ENCODE measurements around the gene KCTD17. TPM values are rescaled to one million over a fixed set of nuclear protein-coding genes. Genes with fewer than 3 reads are reported as not detected.
A peak's percentile ranks its signal among the peaks of the same experiment; 100 is the strongest.

Gene KCTD17
- total and polyA plus RNA-seq, 2 of the 13 experiments (the other 11 are each of a cell fraction or from before 2014, with no cell fraction given), result 5.3 to 11.7 TPM

- TF ChIP-seq ZNF576 (CRISPR knock-in tag; IDR thresholded peaks at IDR 0.05) (no peak), HNRNPL (IDR thresholded peaks at IDR 0.05; ENCODE audit: low read depth, low read length) (peak; percentile 79; the same call in 1 of the 2 replicates), MEIS2 (CRISPR knock-in tag; IDR thresholded peaks at IDR 0.05) (peak; percentile 44; the same call in 1 of the 2 replicates), ZNF234 (CRISPR knock-in tag; conservative IDR thresholded peaks at IDR 0.05) (no peak), ZNF343 (CRISPR knock-in tag; IDR thresholded peaks at IDR 0.05) (no peak), ATRX (CRISPR knock-in tag; IDR thresholded peaks at IDR 0.05; ENCODE audit: borderline replicate concordance) (no peak), ZNF382 (CRISPR knock-in tag; IDR thresholded peaks at IDR 0.05; ENCODE audit: borderline replicate concordance) (no peak), HIC2 (CRISPR knock-in tag; IDR thresholded peaks at IDR 0.05; ENCODE audit: low read depth) (no peak), SALL2 (CRISPR knock-in tag; IDR thresholded peaks at IDR 0.05) (no peak; the same call in 1 of the 2 replicates), ZNF468 (CRISPR knock-in tag; IDR thresholded peaks at IDR 0.05) (no peak), ZFP37 (CRISPR knock-in tag; IDR thresholded peaks at IDR 0.05; ENCODE audit: borderline replicate concordance) (no peak), ZNF713 (CRISPR knock-in tag; IDR thresholded peaks at IDR 0.05) (no peak), SYNCRIP (IDR thresholded peaks at IDR 0.05; ENCODE audit: insufficient read depth, low read depth, low read length) (no peak), NR3C1 (CRISPR knock-in tag; IDR thresholded peaks at IDR 0.05) (no peak), ZBTB3 (CRISPR knock-in tag; IDR thresholded peaks at IDR 0.05; ENCODE audit: borderline replicate concordance, low read depth) (no peak), ZFP36 (IDR thresholded peaks at IDR 0.05; ENCODE audit: borderline replicate concordance, low read depth, low read length, partially characterized antibody) (no peak), NFE2L2 (IDR thresholded peaks at IDR 0.05; ENCODE audit: low read length) (no peak), ZNF598 (CRISPR knock-in tag; IDR thresholded peaks at IDR 0.05; ENCODE audit: borderline replicate concordance) (no peak), SP2 (CRISPR knock-in tag; IDR thresholded peaks at IDR 0.05) (no peak), HNRNPLL (IDR thresholded peaks at IDR 0.05; ENCODE audit: low read depth, low read length, poor library complexity, severe bottlenecking) (peak; percentile 41), ZNF547 (CRISPR knock-in tag; IDR thresholded peaks at IDR 0.05) (no peak), CREB3 (CRISPR knock-in tag; IDR thresholded peaks at IDR 0.05) (no peak), TBL1XR1 (IDR thresholded peaks at IDR 0.05; ENCODE audit: borderline replicate concordance, low read length, partially characterized antibody) (no peak)
- TF ChIP-seq, protein P1, sequence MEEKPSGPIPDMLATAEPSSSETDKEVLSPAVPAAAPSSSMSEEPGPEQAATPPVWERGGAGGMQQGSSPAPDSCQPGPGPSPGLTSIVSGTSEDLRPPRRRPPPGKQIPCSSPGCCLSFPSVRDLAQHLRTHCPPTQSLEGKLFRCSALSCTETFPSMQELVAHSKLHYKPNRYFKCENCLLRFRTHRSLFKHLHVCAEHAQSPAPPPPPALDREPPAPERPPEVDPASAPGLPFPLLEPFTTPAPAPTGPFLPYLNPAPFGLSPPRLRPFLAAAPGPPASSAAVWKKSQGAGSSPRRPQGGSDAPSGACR (CRISPR knock-in tag; IDR thresholded peaks at IDR 0.05), result no peak
- TF ChIP-seq, protein P2, sequence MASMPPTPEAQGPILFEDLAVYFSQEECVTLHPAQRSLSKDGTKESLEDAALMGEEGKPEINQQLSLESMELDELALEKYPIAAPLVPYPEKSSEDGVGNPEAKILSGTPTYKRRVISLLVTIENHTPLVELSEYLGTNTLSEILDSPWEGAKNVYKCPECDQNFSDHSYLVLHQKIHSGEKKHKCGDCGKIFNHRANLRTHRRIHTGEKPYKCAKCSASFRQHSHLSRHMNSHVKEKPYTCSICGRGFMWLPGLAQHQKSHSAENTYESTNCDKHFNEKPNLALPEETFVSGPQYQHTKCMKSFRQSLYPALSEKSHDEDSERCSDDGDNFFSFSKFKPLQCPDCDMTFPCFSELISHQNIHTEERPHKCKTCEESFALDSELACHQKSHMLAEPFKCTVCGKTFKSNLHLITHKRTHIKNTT (CRISPR knock-in tag; IDR thresholded peaks at IDR 0.05), result no peak
These were observed 32.0 kb upstream of the KCTD17 start, which contains the start of the genes MPST and TST (continued) for GRCh38 chr22:37019309-37020191.
